Measurements from ENCODE around the gene EIF4H. TPM values are rescaled to one million over a fixed set of nuclear protein-coding genes. Genes with fewer than 3 reads are reported as not detected.

EIF4H gene
- total RNA-seq, 1 donor = 295 TPM

DNA sequence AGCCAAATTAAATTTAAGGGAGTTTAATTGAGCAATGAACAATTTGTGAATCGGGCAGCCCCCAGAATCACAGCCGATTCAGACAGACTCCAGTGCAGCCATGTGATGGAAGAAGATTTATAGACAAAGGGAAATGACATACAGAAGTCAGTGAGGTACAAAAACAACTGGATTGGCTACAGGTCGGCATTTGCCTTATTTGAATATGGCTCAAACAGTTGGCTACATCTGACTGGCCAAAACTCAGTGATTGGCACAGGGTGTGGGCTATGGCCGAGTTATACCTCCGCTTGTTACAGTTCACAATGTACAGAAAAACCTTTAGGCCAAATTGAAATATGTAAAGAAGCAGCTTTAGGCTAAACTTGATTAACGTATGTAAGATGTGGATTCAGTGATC lies 30.8 kb upstream of the EIF4H start:
- H3K27ac ChIP-seq (ENCODE audit: low read depth, low read length) = no peak overlapping the region
- H3K27me3 ChIP-seq (ENCODE audit: insufficient read depth, low read length) = no peaks in the 10 kb centered on the region
- H3K4me3 ChIP-seq (ENCODE audit: insufficient read depth, low read length) = no peak overlapping the region
- no peaks in the 10 kb centered on the region for H3K36me3 ChIP-seq (ENCODE audit: insufficient read depth, low read length)
- peaks cover 2% of the 10 kb centered on the region for H3K9me3 ChIP-seq (ENCODE audit: low read depth, low read length)
- no peaks in the 10 kb centered on the region for H4K20me1 ChIP-seq (ENCODE audit: insufficient read depth, low read length)
- no peak overlapping the region for H2AFZ ChIP-seq (ENCODE audit: low read length)
- no peak overlapping the region for H3K4me2 ChIP-seq (ENCODE audit: insufficient read depth, low read length)
- no peaks in the 10 kb centered on the region for H3K79me2 ChIP-seq (ENCODE audit: insufficient read depth, low read length)
- H3K4me1 ChIP-seq (ENCODE audit: insufficient read depth, low read length) = peaks cover 8% of the 10 kb centered on the region
- TF ChIP-seq, protein P1, sequence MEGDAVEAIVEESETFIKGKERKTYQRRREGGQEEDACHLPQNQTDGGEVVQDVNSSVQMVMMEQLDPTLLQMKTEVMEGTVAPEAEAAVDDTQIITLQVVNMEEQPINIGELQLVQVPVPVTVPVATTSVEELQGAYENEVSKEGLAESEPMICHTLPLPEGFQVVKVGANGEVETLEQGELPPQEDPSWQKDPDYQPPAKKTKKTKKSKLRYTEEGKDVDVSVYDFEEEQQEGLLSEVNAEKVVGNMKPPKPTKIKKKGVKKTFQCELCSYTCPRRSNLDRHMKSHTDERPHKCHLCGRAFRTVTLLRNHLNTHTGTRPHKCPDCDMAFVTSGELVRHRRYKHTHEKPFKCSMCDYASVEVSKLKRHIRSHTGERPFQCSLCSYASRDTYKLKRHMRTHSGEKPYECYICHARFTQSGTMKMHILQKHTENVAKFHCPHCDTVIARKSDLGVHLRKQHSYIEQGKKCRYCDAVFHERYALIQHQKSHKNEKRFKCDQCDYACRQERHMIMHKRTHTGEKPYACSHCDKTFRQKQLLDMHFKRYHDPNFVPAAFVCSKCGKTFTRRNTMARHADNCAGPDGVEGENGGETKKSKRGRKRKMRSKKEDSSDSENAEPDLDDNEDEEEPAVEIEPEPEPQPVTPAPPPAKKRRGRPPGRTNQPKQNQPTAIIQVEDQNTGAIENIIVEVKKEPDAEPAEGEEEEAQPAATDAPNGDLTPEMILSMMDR (IDR thresholded peaks at IDR 0.05; ENCODE audit: extremely low read depth, low read depth, low read length) = no peak
- no peak for DNase-seq (ENCODE audit: insufficient read length, low spot score, missing footprints)

DNA sequence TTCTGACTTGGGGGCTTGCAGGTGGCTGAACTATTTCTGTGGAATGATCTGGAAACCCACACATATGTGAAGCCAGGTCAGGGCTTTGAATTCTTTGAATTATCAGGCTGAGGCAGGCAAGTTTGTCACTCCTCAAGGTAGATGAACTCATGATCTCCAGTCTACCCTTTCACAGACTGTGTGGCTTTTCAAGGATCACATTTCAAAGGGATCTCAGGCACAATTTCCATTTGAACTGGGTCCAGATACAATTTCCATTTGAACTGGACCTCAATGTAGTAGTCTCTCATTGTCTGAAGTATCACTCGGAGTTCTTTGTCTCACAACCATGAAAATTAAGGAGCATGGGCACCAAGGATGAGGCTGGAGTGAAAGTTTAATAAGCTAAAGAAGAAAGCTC lies 25.7 kb upstream of the EIF4H start:
- DNase-seq (ENCODE audit: insufficient read length, low spot score, missing footprints) = no peak
- H3K27ac ChIP-seq (ENCODE audit: low read depth, low read length) = no peak overlapping the region
- peaks cover 2% of the 10 kb centered on the region for H3K9me3 ChIP-seq (ENCODE audit: low read depth, low read length)
- no peaks in the 10 kb centered on the region for H3K27me3 ChIP-seq (ENCODE audit: insufficient read depth, low read length)
- no peak overlapping the region for H3K4me3 ChIP-seq (ENCODE audit: insufficient read depth, low read length)
- H3K79me2 ChIP-seq (ENCODE audit: insufficient read depth, low read length) = no peaks in the 10 kb centered on the region
- no peak overlapping the region for H3K4me2 ChIP-seq (ENCODE audit: insufficient read depth, low read length)
- TF ChIP-seq, protein P1 (IDR thresholded peaks at IDR 0.05; ENCODE audit: extremely low read depth, low read depth, low read length) = no peak
- no peaks in the 10 kb centered on the region for H4K20me1 ChIP-seq (ENCODE audit: insufficient read depth, low read length)
- H3K36me3 ChIP-seq (ENCODE audit: insufficient read depth, low read length) = no peaks in the 10 kb centered on the region
- H2AFZ ChIP-seq (ENCODE audit: low read length) = no peak overlapping the region
- no peaks in the 10 kb centered on the region for H3K4me1 ChIP-seq (ENCODE audit: insufficient read depth, low read length)

DNA sequence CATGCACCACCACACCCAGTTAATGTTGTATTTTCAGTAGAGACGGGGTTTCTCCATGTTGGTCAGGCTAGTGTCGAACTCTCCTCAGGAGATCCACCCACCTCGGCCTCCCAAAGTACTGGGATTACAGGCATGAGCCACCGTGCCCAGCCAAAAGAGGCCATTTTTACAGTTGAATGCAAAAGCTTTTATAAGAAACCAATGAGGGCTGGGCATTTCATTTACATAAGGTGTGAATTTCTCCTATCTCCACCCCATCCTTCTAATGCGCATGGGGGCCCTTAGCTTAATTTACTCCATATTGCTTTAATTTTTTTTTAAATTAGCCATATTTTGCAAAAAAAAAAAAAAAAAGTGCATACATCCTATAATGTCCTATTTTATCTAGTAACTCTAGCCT lies 25.1 kb upstream of the EIF4H start:
- Histone ChIP-seq H2AFZ (ENCODE audit: low read length) (no peak overlapping the region), H3K9me3 (ENCODE audit: low read depth, low read length) (peaks cover 2% of the 10 kb centered on the region), H3K27me3 (ENCODE audit: insufficient read depth, low read length) (no peaks in the 10 kb centered on the region), H3K36me3 (ENCODE audit: insufficient read depth, low read length) (no peaks in the 10 kb centered on the region), H3K27ac (ENCODE audit: low read depth, low read length) (no peak overlapping the region), H3K4me2 (ENCODE audit: insufficient read depth, low read length) (no peak overlapping the region), H3K4me1 (ENCODE audit: insufficient read depth, low read length) (no peaks in the 10 kb centered on the region), H3K79me2 (ENCODE audit: insufficient read depth, low read length) (no peaks in the 10 kb centered on the region), H3K4me3 (ENCODE audit: insufficient read depth, low read length) (no peak overlapping the region), H4K20me1 (ENCODE audit: insufficient read depth, low read length) (no peaks in the 10 kb centered on the region)
- TF ChIP-seq, protein P1 (IDR thresholded peaks at IDR 0.05; ENCODE audit: extremely low read depth, low read depth, low read length) = no peak
- no peak for DNase-seq (ENCODE audit: insufficient read length, low spot score, missing footprints)

DNA sequence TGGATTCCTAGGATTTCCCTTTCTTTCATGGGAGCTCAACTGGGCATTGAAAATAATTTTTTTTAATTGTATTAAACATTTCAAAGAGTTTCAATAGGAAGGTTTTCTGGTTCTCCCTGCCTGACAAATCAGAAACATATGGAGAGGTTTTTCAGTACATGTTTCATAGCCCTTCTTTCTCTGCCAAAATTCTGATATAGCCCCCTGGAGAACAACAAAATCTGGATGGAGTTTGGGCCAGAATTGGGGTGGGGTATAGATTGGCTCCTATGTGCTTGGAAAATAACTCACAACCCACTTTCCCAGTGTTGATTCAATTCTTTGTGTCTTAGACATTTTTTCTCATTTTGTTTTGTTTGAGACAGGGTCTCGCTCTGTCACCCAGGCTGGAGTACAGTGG lies 24.6 kb upstream of the EIF4H start:
- H3K27me3 ChIP-seq (ENCODE audit: insufficient read depth, low read length) = no peaks in the 10 kb centered on the region
- DNase-seq (ENCODE audit: insufficient read length, low spot score, missing footprints) = no peak
- no peaks in the 10 kb centered on the region for H3K79me2 ChIP-seq (ENCODE audit: insufficient read depth, low read length)

More for the DNA sequence above, 24.6 kb upstream of the EIF4H start:
- H3K27ac ChIP-seq (ENCODE audit: low read depth, low read length) = no peak overlapping the region
- H3K36me3 ChIP-seq (ENCODE audit: insufficient read depth, low read length) = no peaks in the 10 kb centered on the region
- TF ChIP-seq, protein P1 (IDR thresholded peaks at IDR 0.05; ENCODE audit: extremely low read depth, low read depth, low read length) = no peak
- no peak overlapping the region for H2AFZ ChIP-seq (ENCODE audit: low read length)
- no peaks in the 10 kb centered on the region for H4K20me1 ChIP-seq (ENCODE audit: insufficient read depth, low read length)
- no peak overlapping the region for H3K4me3 ChIP-seq (ENCODE audit: insufficient read depth, low read length)
- no peaks in the 10 kb centered on the region for H3K4me1 ChIP-seq (ENCODE audit: insufficient read depth, low read length)
- H3K4me2 ChIP-seq (ENCODE audit: insufficient read depth, low read length) = no peak overlapping the region
- peaks cover 2% of the 10 kb centered on the region for H3K9me3 ChIP-seq (ENCODE audit: low read depth, low read length)

All from osteoblast (primary cell).